ENCODE measurements around the gene NCKAP5. TPM values are rescaled to one million over a fixed set of nuclear protein-coding genes. Genes with fewer than 3 reads are reported as not detected.

Gene NCKAP5
- total and polyA plus RNA-seq, 7 experiments from 2014 or later = 0.12 TPM; not detected in 6

GRCh38 chr2:133502678-133503077 is 65.6 kb downstream of the NCKAP5 start:
- Histone ChIP-seq H3K36me3 (ENCODE audit: control insufficient read depth in 2 of 3, insufficient read depth in 3 of 3, low read length in 3 of 3) (no peaks in the 10 kb centered on the region), H3K4me3 (ENCODE audit: low read length) (no peak overlapping the region), H3K9me3 (ENCODE audit: control insufficient read depth in 2 of 3, low read length in 3 of 3) (no peaks in the 10 kb centered on the region), H3K27me3 (ENCODE audit: control insufficient read depth in 2 of 2, insufficient read depth in 2 of 2, low read length in 2 of 2) (no peaks in the 10 kb centered on the region), H3K4me1 (ENCODE audit: control insufficient read depth in 2 of 2, insufficient read depth in 2 of 2, low read length in 2 of 2) (no peaks in the 10 kb centered on the region), H3K27ac (ENCODE audit: low read depth, low read length) (no peak overlapping the region)
- CTCF ChIA-PET = no interaction called here
- POLR2A ChIA-PET = no interaction called here
- Mint-ChIP-seq H3K27me3 (peaks cover 0 to 10% (median 3%) of the 10 kb centered on the region in 5 donors), H3K36me3 (no peaks in the 10 kb centered on the region), H3K9me3 (peaks cover 0 to 12% (median 0%) of the 10 kb centered on the region in 11 donors), H3K4me1 (no peaks in the 10 kb centered on the region), H3K27ac (no peak overlapping the region), H3K4me3 (no peak overlapping the region)
- DNase-seq = no peak
- intact Hi-C loops (cut with micrococcal nuclease) = no loop called here
- ATAC-seq = no peak

GRCh38 chr2:133500917-133501316 is 67.3 kb downstream of the NCKAP5 start:
- H3K27ac Mint-ChIP-seq = no peak overlapping the region
- no peaks in the 10 kb centered on the region for H3K27me3 ChIP-seq (ENCODE audit: control insufficient read depth in 2 of 2, insufficient read depth in 2 of 2, low read length in 2 of 2)
- POLR2A ChIA-PET = no interaction called here

DNA sequence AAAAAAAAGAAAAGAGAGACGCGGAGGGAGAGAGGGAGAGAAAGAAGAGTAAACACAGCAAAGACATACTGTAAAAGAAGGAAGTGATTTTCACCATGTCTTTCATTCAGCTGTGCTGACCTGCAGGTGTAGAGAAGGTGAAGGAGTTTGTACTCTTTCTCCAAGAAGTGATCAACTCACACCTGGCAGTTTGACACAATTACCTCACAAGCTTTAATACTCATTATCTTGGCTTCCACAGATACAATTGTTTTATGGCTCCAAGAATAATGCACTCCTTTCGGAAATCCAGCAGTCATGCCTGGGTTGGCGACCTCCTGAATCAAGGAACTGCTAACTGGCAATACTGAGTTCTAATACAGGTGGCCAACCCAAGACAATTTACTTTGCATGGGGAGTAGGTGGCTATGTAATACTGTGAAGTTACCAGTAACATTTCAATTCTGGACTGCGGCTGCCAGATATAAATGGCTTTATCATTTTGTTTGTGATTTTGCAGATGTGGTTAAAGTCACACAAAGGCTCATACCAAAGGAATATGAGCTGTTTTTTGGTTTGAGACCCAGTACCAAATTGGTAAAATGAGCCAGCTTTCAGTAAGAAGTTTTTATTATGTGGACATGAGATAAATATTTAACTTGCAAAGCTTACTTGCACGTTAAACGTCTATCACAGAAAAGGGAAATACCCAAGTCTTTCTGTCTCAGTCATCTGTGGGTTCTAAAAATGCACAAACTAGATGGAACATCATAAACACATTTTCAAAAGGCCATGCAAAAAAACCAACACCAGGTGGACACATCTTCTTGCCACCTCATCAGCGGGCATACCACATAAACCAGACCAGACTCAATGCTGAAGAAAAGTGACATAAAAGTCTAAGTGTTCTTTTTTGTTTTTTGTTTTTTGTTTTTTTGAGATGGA is 69.3 kb downstream of the NCKAP5 start:
- CTCF ChIA-PET = no interaction called here
- POLR2A ChIA-PET = no interaction called here
- Mint-ChIP-seq H3K27me3 (peaks cover 0 to 10% (median 0%) of the 10 kb centered on the region in 5 donors), H3K4me3 (no peak overlapping the region), H3K4me1 (no peaks in the 10 kb centered on the region), H3K9me3 (peaks cover 0 to 7% (median 0%) of the 10 kb centered on the region in 11 donors), H3K27ac (no peak overlapping the region), H3K36me3 (no peaks in the 10 kb centered on the region)
- intact Hi-C loops (cut with micrococcal nuclease) = no loop called here
- Histone ChIP-seq H3K36me3 (ENCODE audit: control insufficient read depth in 2 of 3, insufficient read depth in 3 of 3, low read length in 3 of 3) (no peaks in the 10 kb centered on the region), H3K9me3 (ENCODE audit: control insufficient read depth in 2 of 3, low read length in 3 of 3) (no peaks in the 10 kb centered on the region), H3K27ac (ENCODE audit: low read depth, low read length) (no peak overlapping the region), H3K27me3 (ENCODE audit: control insufficient read depth in 2 of 2, insufficient read depth in 2 of 2, low read length in 2 of 2) (no peaks in the 10 kb centered on the region), H3K4me3 (ENCODE audit: low read length) (no peak overlapping the region), H3K4me1 (ENCODE audit: control insufficient read depth in 2 of 2, insufficient read depth in 2 of 2, low read length in 2 of 2) (no peaks in the 10 kb centered on the region)
- DNase-seq = no peak
- no peak for ATAC-seq

More at GRCh38 chr2:133500917-133501316, 67.3 kb downstream of the NCKAP5 start:
- DNase-seq (no peak), ATAC-seq (no peak)
- peaks cover 0 to 10% (median 0%) of the 10 kb centered on the region in 5 donors for H3K27me3 Mint-ChIP-seq
- intact Hi-C loops (cut with micrococcal nuclease) = no loop called here
- H3K4me1 ChIP-seq (ENCODE audit: control insufficient read depth in 2 of 2, insufficient read depth in 2 of 2, low read length in 2 of 2) = no peaks in the 10 kb centered on the region
- no peaks in the 10 kb centered on the region for H3K4me1 Mint-ChIP-seq
- H3K36me3 ChIP-seq (ENCODE audit: control insufficient read depth in 2 of 3, insufficient read depth in 3 of 3, low read length in 3 of 3) = no peaks in the 10 kb centered on the region
- CTCF ChIA-PET = no interaction called here
- H3K9me3 Mint-ChIP-seq = peaks cover 0 to 7% (median 0%) of the 10 kb centered on the region in 11 donors
- H3K36me3 Mint-ChIP-seq = no peaks in the 10 kb centered on the region
- H3K27ac ChIP-seq (ENCODE audit: low read depth, low read length) = no peak overlapping the region
- no peak overlapping the region for H3K4me3 Mint-ChIP-seq
- H3K9me3 ChIP-seq (ENCODE audit: control insufficient read depth in 2 of 3, low read length in 3 of 3) = no peaks in the 10 kb centered on the region
- no peak overlapping the region for H3K4me3 ChIP-seq (ENCODE audit: low read length)

DNA sequence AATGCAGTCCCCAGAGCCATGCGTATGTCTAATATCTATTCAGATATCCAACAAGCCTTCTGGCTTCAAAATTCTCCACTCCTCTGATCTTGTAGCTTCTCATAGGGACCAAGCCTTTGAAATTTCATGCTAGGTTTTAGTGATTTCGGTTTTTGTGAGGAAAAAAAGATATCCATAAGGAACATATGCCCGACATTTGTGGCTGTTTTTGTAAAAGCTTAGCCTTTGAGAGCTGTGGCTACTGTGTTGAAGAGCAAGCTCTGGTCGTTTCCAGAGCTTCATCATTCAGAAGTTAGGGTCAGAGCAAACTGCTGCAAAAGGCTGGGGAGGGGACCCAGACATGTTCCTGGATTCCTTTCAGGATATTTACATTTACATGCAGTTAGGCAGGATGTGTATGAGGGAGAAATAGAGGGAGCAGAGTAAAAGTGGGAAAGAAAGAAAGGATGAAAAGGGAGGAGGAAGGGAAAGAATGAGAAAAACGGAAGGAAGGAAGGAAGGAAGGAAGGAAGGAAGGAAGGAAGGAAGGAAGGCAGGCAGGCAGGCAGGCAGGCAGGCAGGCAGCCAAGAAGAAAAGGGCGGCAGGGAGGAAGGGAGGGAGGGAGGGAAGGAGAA is 70.2 kb downstream of the NCKAP5 start:
- no peak overlapping the region for H3K4me3 Mint-ChIP-seq
- intact Hi-C loops (cut with micrococcal nuclease) = no loop called here
- no peak for ATAC-seq

DNA sequence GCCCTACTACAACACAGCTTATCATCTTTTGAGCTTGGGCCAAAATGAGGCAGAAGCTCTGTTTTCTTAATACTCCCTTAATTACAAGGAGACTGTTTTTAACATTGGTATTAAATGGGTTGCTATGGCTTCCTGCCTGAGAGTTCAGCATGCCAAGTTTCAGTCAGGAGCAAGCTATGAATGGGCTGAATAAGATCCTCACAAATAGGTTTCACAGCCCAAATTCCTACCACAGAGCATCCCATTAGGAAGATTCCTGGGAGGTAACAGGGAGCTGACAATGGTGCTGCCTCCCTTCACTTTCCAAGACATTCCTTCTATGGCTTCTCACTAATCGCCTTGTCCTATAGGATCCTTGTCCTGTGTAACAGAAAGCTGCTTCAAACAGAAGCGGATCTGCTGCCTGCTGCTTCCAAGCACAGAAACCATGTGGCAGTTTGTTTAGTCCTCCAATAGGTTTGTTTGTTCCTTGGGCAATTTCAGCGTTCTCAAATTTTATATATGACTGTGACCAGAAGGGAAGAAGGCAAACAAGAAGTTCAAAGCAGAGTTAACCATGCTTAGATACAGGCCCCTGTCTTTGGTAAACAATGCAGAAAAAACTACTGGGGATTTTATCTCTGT is 70.9 kb downstream of the NCKAP5 start:
- H3K27ac Mint-ChIP-seq = no peak overlapping the region
- ATAC-seq = no peak
- H3K27me3 Mint-ChIP-seq = peaks cover 0 to 7% (median 0%) of the 10 kb centered on the region in 5 donors
- peaks cover 0 to 7% (median 0%) of the 10 kb centered on the region in 11 donors for H3K9me3 Mint-ChIP-seq
- H3K27ac ChIP-seq (ENCODE audit: low read depth, low read length) = no peak overlapping the region
- POLR2A ChIA-PET = no interaction called here
- no peaks in the 10 kb centered on the region for H3K36me3 ChIP-seq (ENCODE audit: control insufficient read depth in 2 of 3, insufficient read depth in 3 of 3, low read length in 3 of 3)
- DNase-seq = no peak
- no peaks in the 10 kb centered on the region for H3K36me3 Mint-ChIP-seq
- intact Hi-C loops (cut with micrococcal nuclease) = no loop called here
- no peaks in the 10 kb centered on the region for H3K27me3 ChIP-seq (ENCODE audit: control insufficient read depth in 2 of 2, insufficient read depth in 2 of 2, low read length in 2 of 2)
- no peaks in the 10 kb centered on the region for H3K4me1 ChIP-seq (ENCODE audit: control insufficient read depth in 2 of 2, insufficient read depth in 2 of 2, low read length in 2 of 2)
- no peak overlapping the region for H3K4me3 ChIP-seq (ENCODE audit: low read length)
- CTCF ChIA-PET = no interaction called here
- H3K4me3 Mint-ChIP-seq = no peak overlapping the region
- H3K4me1 Mint-ChIP-seq = no peaks in the 10 kb centered on the region
- H3K9me3 ChIP-seq (ENCODE audit: control insufficient read depth in 2 of 3, low read length in 3 of 3) = no peaks in the 10 kb centered on the region

More for the DNA sequence above, 70.2 kb downstream of the NCKAP5 start:
- no peaks in the 10 kb centered on the region for H3K4me1 Mint-ChIP-seq
- no peaks in the 10 kb centered on the region for H3K36me3 ChIP-seq (ENCODE audit: control insufficient read depth in 2 of 3, insufficient read depth in 3 of 3, low read length in 3 of 3)
- H3K4me1 ChIP-seq (ENCODE audit: control insufficient read depth in 2 of 2, insufficient read depth in 2 of 2, low read length in 2 of 2) = no peaks in the 10 kb centered on the region
- peaks cover 0 to 10% (median 0%) of the 10 kb centered on the region in 5 donors for H3K27me3 Mint-ChIP-seq
- no peaks in the 10 kb centered on the region for H3K36me3 Mint-ChIP-seq
- H3K9me3 Mint-ChIP-seq = peaks cover 0 to 7% (median 0%) of the 10 kb centered on the region in 11 donors
- H3K27ac ChIP-seq (ENCODE audit: low read depth, low read length) = no peak overlapping the region
- H3K9me3 ChIP-seq (ENCODE audit: control insufficient read depth in 2 of 3, low read length in 3 of 3) = no peaks in the 10 kb centered on the region
- ChIA-PET CTCF (no interaction called here), POLR2A (no interaction called here)
- H3K4me3 ChIP-seq (ENCODE audit: low read length) = no peak overlapping the region
- H3K27me3 ChIP-seq (ENCODE audit: control insufficient read depth in 2 of 2, insufficient read depth in 2 of 2, low read length in 2 of 2) = no peaks in the 10 kb centered on the region
- no peak overlapping the region for H3K27ac Mint-ChIP-seq
- DNase-seq = no peak

DNA sequence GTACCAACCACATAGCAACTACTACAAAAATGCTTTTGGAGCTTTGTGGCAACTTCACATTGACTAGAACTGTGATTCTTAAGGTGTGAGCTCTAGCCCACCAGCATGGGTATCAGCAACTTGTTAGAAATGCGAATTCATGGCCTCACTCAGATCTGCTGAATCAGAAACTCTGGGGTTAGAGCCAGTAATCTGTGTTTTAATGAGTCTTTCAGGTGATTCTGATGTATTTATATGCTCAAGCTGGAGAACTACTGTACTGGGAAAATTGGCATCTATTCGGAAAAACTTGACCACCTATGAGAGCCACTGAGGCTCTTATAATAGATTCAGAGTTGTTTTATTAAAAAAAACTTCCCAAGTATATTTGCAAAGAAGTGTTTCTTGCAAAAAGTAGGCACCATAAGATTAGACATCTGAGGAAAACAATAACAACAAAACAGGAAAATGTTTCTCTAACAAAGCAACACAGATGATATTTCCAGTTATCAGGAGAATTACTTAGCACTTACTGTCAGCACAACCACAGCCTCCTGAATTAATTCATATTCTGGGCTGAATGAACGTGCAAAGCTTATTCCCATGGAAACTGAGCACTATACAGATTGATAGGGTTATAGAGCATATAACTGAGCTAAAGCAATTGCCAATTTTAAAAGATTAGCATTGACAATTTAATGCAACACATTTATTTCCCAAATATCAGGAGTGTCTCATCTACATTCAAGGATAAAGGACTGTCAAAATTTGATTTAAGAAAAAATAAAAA is 71.6 kb downstream of the NCKAP5 start:
- H3K9me3 ChIP-seq (ENCODE audit: control insufficient read depth in 2 of 3, low read length in 3 of 3) = no peaks in the 10 kb centered on the region
- no peaks in the 10 kb centered on the region for H3K4me1 ChIP-seq (ENCODE audit: control insufficient read depth in 2 of 2, insufficient read depth in 2 of 2, low read length in 2 of 2)
- H3K36me3 Mint-ChIP-seq = no peaks in the 10 kb centered on the region
- no peak for DNase-seq
- no peak for ATAC-seq
- no peak overlapping the region for H3K27ac Mint-ChIP-seq
- no peaks in the 10 kb centered on the region for H3K27me3 ChIP-seq (ENCODE audit: control insufficient read depth in 2 of 2, insufficient read depth in 2 of 2, low read length in 2 of 2)
- no peak overlapping the region for H3K27ac ChIP-seq (ENCODE audit: low read depth, low read length)
- intact Hi-C loops (cut with micrococcal nuclease) = no loop called here
- H3K36me3 ChIP-seq (ENCODE audit: control insufficient read depth in 2 of 3, insufficient read depth in 3 of 3, low read length in 3 of 3) = no peaks in the 10 kb centered on the region
- POLR2A ChIA-PET = no interaction called here
- peaks cover 0 to 7% (median 0%) of the 10 kb centered on the region in 11 donors for H3K9me3 Mint-ChIP-seq
- peaks cover 0 to 6% (median 0%) of the 10 kb centered on the region in 5 donors for H3K27me3 Mint-ChIP-seq
- no peaks in the 10 kb centered on the region for H3K4me1 Mint-ChIP-seq
- CTCF ChIA-PET = no interaction called here
- H3K4me3 ChIP-seq (ENCODE audit: low read length) = no peak overlapping the region
- no peak overlapping the region for H3K4me3 Mint-ChIP-seq

Data from naive thymus-derived CD4-positive, alpha-beta T cell (primary cell).